GM19240 (cell line): ENCODE measurements around the gene GRIK4.
A peak's percentile ranks its signal among the peaks of the same experiment; 100 is the strongest.

ENCODE experiments used
- DNase-seq: peaks from one replicate; pipeline ENCODE4 v3.0.0; 2011; ENCODE audit warnings: low spot score; ENCODE audit not compliant: insufficient read length

GRIK4 gene

GRCh38 chr11:120903686-120904085, 392.1 kb downstream of the GRIK4 start:
- no peak for DNase-seq

DNA sequence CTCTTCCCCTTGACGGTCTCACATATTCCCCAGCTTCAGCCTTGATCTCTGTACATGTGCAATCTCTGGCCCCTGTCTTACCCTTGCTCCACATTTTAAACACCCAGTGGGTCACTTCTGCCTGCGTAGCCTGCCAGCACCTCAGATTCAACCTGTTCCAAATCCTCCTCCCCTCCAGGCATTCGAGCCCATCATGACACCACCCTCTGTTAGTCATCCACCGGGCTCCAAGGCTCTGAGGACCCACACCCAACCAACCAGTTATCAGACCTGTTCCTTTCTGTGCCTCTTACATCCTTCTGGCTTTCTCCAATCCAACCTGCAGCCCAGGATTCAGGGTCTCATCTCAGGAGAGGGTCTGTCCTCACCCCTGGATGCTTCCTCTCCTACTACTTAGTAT, 392.6 kb downstream of the GRIK4 start:
- DNase-seq = no peak

- no peak for DNase-seq
Measured at GRCh38 chr11:120906766-120907165, 395.2 kb downstream of the GRIK4 start.

GRCh38 chr11:120907971-120908370, 396.4 kb downstream of the GRIK4 start:
- no peak for DNase-seq

DNA sequence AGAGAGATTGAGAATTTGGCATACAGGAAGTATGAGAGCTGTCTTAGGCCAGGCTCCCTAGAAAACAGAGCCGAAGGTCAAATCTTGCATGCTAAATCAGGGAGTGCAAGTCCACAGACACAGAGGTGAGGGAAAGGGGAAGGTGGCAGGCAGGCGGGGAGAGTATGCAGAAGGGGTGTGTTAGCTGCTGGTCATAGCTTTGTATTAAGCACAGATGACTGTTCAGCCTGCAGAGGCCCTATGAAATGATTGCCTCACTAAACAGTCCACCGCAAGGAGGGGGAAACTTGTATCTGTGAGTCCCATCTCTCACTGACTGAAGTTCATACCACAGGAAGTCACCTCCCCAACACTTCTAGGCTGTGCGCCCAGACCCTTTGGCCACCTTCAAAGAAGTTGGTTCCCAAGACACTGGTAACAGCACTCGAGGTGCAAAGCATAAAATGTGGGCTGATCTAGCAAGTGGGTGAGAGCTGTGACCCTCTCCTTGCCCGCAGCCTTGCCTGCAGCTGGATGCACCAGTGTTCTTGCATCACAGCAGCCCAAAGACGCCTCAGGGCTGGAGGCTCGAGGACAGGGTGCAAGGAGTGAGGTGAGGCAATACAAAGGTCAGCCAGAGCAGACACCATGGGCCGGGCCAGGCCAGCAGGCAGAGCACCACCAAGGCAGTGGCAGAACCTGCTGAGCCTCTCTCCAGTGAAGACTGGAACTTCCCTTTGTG, 397.1 kb downstream of the GRIK4 start:
- DNase-seq = no peak

- no peak for DNase-seq
Measured at GRCh38 chr11:120909676-120910416, 398.3 kb downstream of the GRIK4 start.

DNA sequence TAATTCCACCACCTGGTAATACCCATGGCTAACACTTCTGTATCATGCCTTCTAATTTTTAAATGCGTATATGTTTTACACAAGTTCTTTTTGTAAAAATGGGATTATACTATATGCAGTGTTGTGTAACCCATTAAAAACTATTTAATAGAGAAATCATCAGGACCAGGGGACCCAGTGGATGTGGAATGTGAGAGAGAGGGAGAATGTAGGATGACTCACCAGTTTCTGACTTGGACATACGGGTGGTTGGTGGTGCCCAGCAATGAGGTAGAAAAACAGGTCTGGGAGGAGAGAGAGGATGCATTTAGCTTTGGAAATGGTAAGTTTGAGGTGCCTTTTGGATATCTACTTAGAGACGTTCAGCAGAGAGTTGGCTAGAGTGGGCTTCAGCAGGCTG, 400.4 kb downstream of the GRIK4 start:
- DNase-seq = no peak

DNA sequence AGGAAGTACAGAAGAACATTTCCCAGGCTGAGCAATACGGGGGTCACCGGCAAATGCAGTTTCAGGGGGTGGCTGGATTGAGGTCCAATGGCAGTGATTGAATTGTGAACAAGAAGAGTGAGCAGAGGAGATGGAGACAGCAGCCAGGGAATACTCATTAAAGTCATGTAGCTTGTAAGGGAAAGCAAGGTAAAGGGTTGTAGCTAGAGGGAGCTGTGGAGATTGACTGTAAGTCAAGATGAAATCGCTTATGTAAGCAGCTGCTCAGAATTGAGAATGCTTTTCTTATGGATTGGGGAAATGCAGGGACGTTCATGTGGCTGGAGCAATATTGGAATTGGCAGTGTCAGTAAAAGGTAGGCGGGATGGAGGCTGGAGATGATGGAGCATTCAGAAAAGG, 401.0 kb downstream of the GRIK4 start:
- no peak for DNase-seq

GRCh38 chr11:120912915-120913314, 401.4 kb downstream of the GRIK4 start:
- no peak for DNase-seq

DNA sequence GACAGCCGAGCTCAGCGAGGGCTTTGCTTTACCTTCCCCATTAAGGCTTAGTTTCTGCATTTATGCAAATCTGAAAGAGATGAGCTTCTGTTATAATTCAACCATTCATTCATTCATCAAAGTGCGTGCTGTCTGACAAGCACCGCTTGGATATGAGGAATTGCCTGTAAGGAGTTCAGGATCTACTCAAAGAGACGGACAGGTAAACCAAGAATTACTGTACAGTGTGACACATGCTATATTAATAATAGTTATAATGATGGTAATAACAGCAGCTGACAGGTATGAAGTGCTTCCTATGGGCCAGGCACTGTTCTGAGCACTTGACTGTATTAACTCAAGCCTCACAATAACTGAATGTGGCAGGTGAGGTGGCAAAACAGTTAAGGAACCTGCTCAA, 402.5 kb downstream of the GRIK4 start:
- DNase-seq = no peak

- DNase-seq = no peak
Measured at GRCh38 chr11:120914601-120915000, 403.1 kb downstream of the GRIK4 start.

GRCh38 chr11:120917559-120918239, 406.2 kb downstream of the GRIK4 start:
- DNase-seq = no peak

GRCh38 chr11:120918257-120918656, 406.7 kb downstream of the GRIK4 start:
- DNase-seq = no peak

- DNase-seq = no peak
Measured at GRCh38 chr11:120919045-120919444, 407.5 kb downstream of the GRIK4 start.

GRCh38 chr11:120919566-120919965, 408.0 kb downstream of the GRIK4 start:
- no peak for DNase-seq

GRCh38 chr11:120923866-120924508, 412.4 kb downstream of the GRIK4 start:
- DNase-seq = no peak

- DNase-seq = peak; percentile 90
Measured at GRCh38 chr11:120925944-120926343, 414.4 kb downstream of the GRIK4 start.

- DNase-seq = no peak
Measured at GRCh38 chr11:120928627-120929026, 417.1 kb downstream of the GRIK4 start.

DNA sequence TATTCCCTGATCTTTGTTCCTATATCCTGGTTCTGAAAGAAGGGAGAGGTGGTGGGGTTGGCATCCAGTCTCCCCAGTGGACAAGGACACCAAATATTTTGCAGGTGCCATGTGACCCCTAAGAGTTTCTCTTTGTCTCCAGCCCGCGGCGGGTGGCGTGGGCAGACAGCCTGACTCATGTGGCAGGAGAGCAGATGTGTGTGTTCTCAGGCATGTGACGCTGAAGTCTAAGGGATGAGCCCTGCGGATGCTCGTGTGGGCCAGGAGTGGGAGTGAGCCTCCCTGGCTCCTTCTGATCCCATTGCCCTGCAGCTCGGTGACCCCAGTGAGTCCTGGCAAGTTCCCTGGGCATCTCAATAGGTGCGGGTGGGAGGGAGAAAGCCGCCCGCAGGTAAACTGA, 417.5 kb downstream of the GRIK4 start:
- DNase-seq = no peak

DNA sequence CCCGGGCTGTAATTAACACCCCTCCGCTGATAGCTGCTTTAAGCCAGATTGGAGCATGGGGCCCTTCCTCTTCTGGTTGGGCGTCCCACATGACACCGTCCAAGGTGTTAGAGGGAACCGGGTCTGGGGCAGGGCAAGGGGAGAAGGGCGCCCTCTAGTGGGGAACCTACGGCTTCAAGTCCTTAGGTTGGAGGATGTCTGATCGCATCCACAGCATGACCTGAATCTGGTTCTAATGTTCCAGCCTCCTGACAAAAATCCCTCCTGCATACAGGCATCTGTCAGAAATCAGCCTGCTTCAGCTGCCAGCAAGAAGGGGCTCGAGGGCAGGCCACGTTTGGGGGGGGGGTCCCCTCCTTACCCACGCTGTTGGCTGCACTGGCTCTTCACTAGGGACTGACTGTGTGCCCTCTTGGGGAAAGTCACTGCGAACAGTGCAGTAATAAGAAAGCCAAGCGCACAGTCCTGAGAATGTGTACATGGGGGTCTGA, 418.2 kb downstream of the GRIK4 start:
- DNase-seq = peak; percentile 58

- DNase-seq = no peak
Measured at GRCh38 chr11:120931057-120931779, 419.7 kb downstream of the GRIK4 start.
